SH-SY5Y (cell line): Measurements from ENCODE around the gene PAPPA2.

Experiments used
- GATA2 ChIP-seq: IDR thresholded peaks from 2 replicates; pipeline ENCODE4 v1.6.1; 2011; ENCODE audit warnings: mild to moderate bottlenecking, low read depth, low read length
- GATA3 ChIP-seq: IDR thresholded peaks from 2 replicates; pipeline ENCODE4 v1.6.1; 2011; ENCODE audit warnings: low read depth, mild to moderate bottlenecking, low read length, moderate library complexity

Gene PAPPA2

GRCh38 chr1:176765608-176766007, 302.6 kb downstream of the PAPPA2 start:
- TF ChIP-seq GATA2 (no peak), GATA3 (no peak)

GRCh38 chr1:176766779-176767178, 303.8 kb downstream of the PAPPA2 start:
- no peak for TF ChIP-seq GATA3
- TF ChIP-seq GATA2 = no peak

- no peak for TF ChIP-seq GATA3
- no peak for TF ChIP-seq GATA2
Measured at GRCh38 chr1:176767714-176768136, 304.8 kb downstream of the PAPPA2 start.

GRCh38 chr1:176768532-176768931, 305.6 kb downstream of the PAPPA2 start:
- TF ChIP-seq GATA2 (peak; percentile 69), GATA3 (no peak)

- TF ChIP-seq GATA2 (no peak), GATA3 (no peak)
Measured at GRCh38 chr1:176770066-176770465, 307.1 kb downstream of the PAPPA2 start.

- peak; percentile 74 for TF ChIP-seq GATA2
- TF ChIP-seq GATA3 = peak; percentile 57
Measured at GRCh38 chr1:176773038-176773437, 310.1 kb downstream of the PAPPA2 start.

- TF ChIP-seq GATA3 (no peak), GATA2 (no peak)
Measured at GRCh38 chr1:176774224-176774623, 311.2 kb downstream of the PAPPA2 start.

- no peak for TF ChIP-seq GATA2
- TF ChIP-seq GATA3 = no peak
Measured at GRCh38 chr1:176775378-176775777, 312.4 kb downstream of the PAPPA2 start.

- TF ChIP-seq GATA3 (peak; percentile 87), GATA2 (peak; percentile 23)
Measured at GRCh38 chr1:176775996-176776395, 313.0 kb downstream of the PAPPA2 start.

GRCh38 chr1:176778056-176778455, 315.1 kb downstream of the PAPPA2 start:
- TF ChIP-seq GATA3 (no peak), GATA2 (peak; percentile 35; the same call in 1 of the 2 replicates)

- TF ChIP-seq GATA3 (no peak), GATA2 (no peak)
Measured at GRCh38 chr1:176779992-176780328, 317.0 kb downstream of the PAPPA2 start.

GRCh38 chr1:176783309-176783708, 320.3 kb downstream of the PAPPA2 start:
- TF ChIP-seq GATA2 (no peak), GATA3 (no peak)

GRCh38 chr1:176785056-176785455, 322.1 kb downstream of the PAPPA2 start:
- TF ChIP-seq GATA3 (no peak), GATA2 (no peak)

- TF ChIP-seq GATA3 = no peak
Measured at GRCh38 chr1:176785791-176786190, 322.8 kb downstream of the PAPPA2 start.

- TF ChIP-seq GATA2 = no peak
- no peak for TF ChIP-seq GATA3
Measured at GRCh38 chr1:176786274-176786673, 323.3 kb downstream of the PAPPA2 start.

GRCh38 chr1:176789571-176790090, 326.7 kb downstream of the PAPPA2 start:
- TF ChIP-seq GATA3 (no peak), GATA2 (no peak)

- TF ChIP-seq GATA3 (no peak), GATA2 (no peak)
Measured at GRCh38 chr1:176790786-176791185, 327.8 kb downstream of the PAPPA2 start.
